A673 (cell line): ENCODE measurements around the gene GLT1D1.

Experiments
- EZH2 ChIP-seq: fragments of 200-600 bp; sonication (generic); IDR thresholded peaks from 2 replicates; pipeline ENCODE4 v1.6.1; 2017; ENCODE audit warnings: borderline replicate concordance, low read depth, mild to moderate bottlenecking, mixed read lengths, antibody characterized with exemption, low read length; ENCODE audit not compliant: poor library complexity, severe bottlenecking
- TF ChIP-seq, protein P1 (sequence below): fragments of 300-800, 200-600 bp; sonication (generic); conservative IDR thresholded peaks from 2 replicates; pipeline ENCODE4 v1.5.1; 2017; ENCODE audit warnings: low read depth, mild to moderate bottlenecking, antibody characterized with exemption, low read length, moderate library complexity, mixed read lengths

DNA sequence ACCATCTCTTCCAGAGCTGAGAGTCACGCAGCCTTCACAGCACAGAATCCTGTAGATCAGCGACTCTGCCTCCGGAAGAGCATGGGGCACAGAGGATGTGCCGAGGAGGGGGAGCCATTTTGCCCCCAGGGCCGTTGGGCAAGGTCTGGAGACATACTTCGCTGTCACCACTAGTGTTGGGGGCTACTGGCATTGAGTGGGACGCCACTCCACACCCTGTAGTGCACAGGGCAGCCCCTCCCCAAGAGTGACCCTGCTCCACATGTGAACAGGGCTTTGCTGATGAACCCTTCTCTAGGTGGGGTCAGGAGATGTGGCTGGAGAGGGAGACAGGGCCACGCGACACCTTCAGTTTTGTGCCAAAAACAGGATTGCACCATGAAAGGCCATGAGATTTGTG lies 6.0 kb downstream of the GLT1D1 start:
- TF ChIP-seq EZH2: no peak
- TF ChIP-seq, protein P1, sequence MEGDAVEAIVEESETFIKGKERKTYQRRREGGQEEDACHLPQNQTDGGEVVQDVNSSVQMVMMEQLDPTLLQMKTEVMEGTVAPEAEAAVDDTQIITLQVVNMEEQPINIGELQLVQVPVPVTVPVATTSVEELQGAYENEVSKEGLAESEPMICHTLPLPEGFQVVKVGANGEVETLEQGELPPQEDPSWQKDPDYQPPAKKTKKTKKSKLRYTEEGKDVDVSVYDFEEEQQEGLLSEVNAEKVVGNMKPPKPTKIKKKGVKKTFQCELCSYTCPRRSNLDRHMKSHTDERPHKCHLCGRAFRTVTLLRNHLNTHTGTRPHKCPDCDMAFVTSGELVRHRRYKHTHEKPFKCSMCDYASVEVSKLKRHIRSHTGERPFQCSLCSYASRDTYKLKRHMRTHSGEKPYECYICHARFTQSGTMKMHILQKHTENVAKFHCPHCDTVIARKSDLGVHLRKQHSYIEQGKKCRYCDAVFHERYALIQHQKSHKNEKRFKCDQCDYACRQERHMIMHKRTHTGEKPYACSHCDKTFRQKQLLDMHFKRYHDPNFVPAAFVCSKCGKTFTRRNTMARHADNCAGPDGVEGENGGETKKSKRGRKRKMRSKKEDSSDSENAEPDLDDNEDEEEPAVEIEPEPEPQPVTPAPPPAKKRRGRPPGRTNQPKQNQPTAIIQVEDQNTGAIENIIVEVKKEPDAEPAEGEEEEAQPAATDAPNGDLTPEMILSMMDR: no peak
